Urinary bladder (tissue), 4 donors: ENCODE data around the gene TSHZ1. TPM values are rescaled to one million over a fixed set of nuclear protein-coding genes. Genes with fewer than 3 reads are reported as not detected.

Experiments used
- DNase-seq: peaks from one replicate; pipeline ENCODE4 v3.0.0-alpha.2; 2015; ENCODE audit errors: extremely low spot score
- H3K27ac ChIP-seq: one replicate; pipeline ENCODE4 v1.5.1; 2013; ENCODE audit warnings: low read depth, mild to moderate bottlenecking, moderate library complexity
- H3K36me3 ChIP-seq: one replicate; pipeline ENCODE4 v1.6.1; 2013; ENCODE audit warnings: mild to moderate bottlenecking, moderate library complexity; ENCODE audit not compliant: insufficient read depth
- H3K4me1 ChIP-seq: one replicate; pipeline ENCODE4 v1.6.1; 2013; ENCODE audit warnings: mild to moderate bottlenecking, moderate library complexity; ENCODE audit not compliant: insufficient read depth
- H3K4me3 ChIP-seq: one replicate; pipeline ENCODE4 v1.5.1; 2013; ENCODE audit warnings: low read depth, low read length
- WGBS: extraction: QIAGEN DNeasy Blood & Tissue Kit; methylation state at CpG from one replicate; pipeline ENCODE4 v1.1.7; 2013; 5-methylcytosine and 5-hydroxymethylcytosine counted together
- polyA plus RNA-seq: library from polyadenylated mRNA; stranded (reverse); fragments of 200-250 nt; gene quantifications from one replicate; pipeline ENCODE4 v1.2.3, GENCODE V29; 2013
- total RNA-seq: library from RNA; depleted of rRNA; stranded (reverse); fragments of >200 nt; gene quantifications from one replicate; pipeline ENCODE4 v1.2.3, GENCODE V29; 2014
- donor health status: healthy with polysubstance abuse.
- donor health status: healthy.

The TSHZ1 gene
- total and polyA plus RNA-seq, 2 donors = 10.3 to 22.5 TPM

- Histone ChIP-seq H3K4me3 (no peak overlapping the region), H3K4me1 (peaks cover 1% of the 10 kb centered on the region), H3K27ac (no peak overlapping the region), H3K36me3 (no peaks in the 10 kb centered on the region)
- 40% methylated on average over 11 of the region's 11 CpGs for WGBS
- no peak for DNase-seq
Measured at GRCh38 chr18:75227535-75228296, 17.1 kb downstream of the TSHZ1 start.

DNA sequence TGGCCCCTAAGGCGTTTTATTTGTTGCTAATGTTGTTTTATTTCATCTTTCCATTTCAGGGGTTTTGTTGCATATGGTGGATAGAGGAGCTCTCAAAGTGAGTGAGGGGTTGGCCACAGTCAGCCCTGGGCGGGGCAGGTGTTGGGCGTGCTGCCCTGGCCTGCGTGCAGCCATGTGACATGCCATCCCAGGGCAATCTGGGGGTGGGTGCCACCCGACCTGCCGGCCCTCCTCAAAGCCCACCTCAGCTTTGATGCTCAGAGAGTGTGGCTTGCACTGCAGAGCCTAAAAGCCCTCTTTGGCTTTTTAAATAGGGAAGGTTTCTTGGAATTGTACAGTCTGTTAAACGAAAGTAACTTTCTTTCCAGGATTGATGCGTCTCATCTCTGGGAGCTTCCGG lies 18.4 kb downstream of the TSHZ1 start:
- WGBS = 94% methylated on average over 9 of the region's 9 CpGs
- no peak overlapping the region for H3K27ac ChIP-seq
- H3K4me1 ChIP-seq = peaks cover 1% of the 10 kb centered on the region
- no peaks in the 10 kb centered on the region for H3K36me3 ChIP-seq
- no peak overlapping the region for H3K4me3 ChIP-seq
- DNase-seq = no peak

- WGBS = 98% methylated on average over 8 of the region's 8 CpGs
- H3K36me3 ChIP-seq = no peaks in the 10 kb centered on the region
- peaks cover 1% of the 10 kb centered on the region for H3K4me1 ChIP-seq
- no peak overlapping the region for H3K27ac ChIP-seq
- no peak for DNase-seq
- no peak overlapping the region for H3K4me3 ChIP-seq
Measured at GRCh38 chr18:75229437-75229836, 18.8 kb downstream of the TSHZ1 start.

- Histone ChIP-seq H3K4me3 (no peak overlapping the region), H3K36me3 (no peaks in the 10 kb centered on the region), H3K27ac (no peak overlapping the region), H3K4me1 (peaks cover 1% of the 10 kb centered on the region)
- WGBS = 88% methylated on average over 17 of the region's 17 CpGs
- no peak for DNase-seq
Measured at GRCh38 chr18:75230163-75231052, 19.8 kb downstream of the TSHZ1 start.

- H3K4me1 ChIP-seq = peaks cover 1% of the 10 kb centered on the region
- no peak overlapping the region for H3K4me3 ChIP-seq
- 93% methylated on average over 5 of the region's 5 CpGs for whole genome bisulfite sequencing
- no peaks in the 10 kb centered on the region for H3K36me3 ChIP-seq
- H3K27ac ChIP-seq = no peak overlapping the region
- DNase-seq = no peak
Measured at GRCh38 chr18:75231053-75231406, 20.4 kb downstream of the TSHZ1 start.

DNA sequence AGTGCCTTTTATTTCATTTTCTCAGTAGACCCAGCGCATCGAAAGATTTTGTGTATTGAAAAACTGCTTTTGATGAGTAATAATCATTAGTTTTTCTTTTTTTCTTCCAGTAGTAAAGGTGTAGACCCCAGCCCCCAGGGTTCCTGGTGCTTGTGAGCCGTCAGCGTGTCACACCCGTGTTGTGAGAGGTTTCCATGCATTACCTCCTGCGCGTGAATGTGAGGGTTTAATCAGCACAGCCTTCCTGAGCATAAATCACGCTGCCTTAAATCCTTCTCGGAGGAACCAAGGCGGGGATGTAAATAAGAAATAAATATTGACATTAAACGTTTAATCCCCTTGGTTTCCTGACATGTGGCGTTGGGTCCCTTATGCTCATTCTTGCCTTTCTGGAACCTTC lies 24.3 kb downstream of the TSHZ1 start:
- WGBS = 87% methylated on average over 12 of the region's 12 CpGs
- H3K4me3 ChIP-seq = no peak overlapping the region
- no peaks in the 10 kb centered on the region for H3K4me1 ChIP-seq
- DNase-seq = no peak
- H3K27ac ChIP-seq = no peak overlapping the region
- no peaks in the 10 kb centered on the region for H3K36me3 ChIP-seq

DNA sequence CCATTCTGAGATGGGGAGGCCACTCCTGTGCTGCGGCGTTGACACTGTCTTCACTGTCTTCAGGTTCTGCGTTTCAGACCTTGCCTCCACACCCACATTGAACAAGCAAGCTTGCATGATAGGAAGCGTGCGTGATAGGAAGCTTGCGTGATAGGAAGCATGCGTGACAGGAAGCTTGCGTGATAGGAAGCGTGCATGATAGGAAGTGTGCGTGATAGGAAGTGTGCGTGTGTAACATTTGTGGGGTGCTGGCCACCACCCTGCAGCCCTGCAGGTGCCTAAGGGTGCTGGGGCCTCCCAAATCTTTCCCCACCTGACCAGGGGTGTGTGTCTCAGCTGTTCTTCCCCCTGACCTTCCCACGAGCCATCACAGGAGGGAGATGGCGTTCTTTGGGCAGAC lies 25.3 kb downstream of the TSHZ1 start:
- Histone ChIP-seq H3K36me3 (no peaks in the 10 kb centered on the region), H3K27ac (no peak overlapping the region), H3K4me3 (no peak overlapping the region), H3K4me1 (no peaks in the 10 kb centered on the region)
- no peak for DNase-seq
- WGBS = 95% methylated on average over 13 of the region's 13 CpGs

GRCh38 chr18:75238100-75238499 lies 27.5 kb downstream of the TSHZ1 start:
- WGBS = 84% methylated on average over 13 of the region's 13 CpGs

GRCh38 chr18:75238786-75239185 lies 28.2 kb downstream of the TSHZ1 start:
- Histone ChIP-seq H3K36me3 (no peaks in the 10 kb centered on the region), H3K27ac (no peak overlapping the region), H3K4me3 (no peak overlapping the region), H3K4me1 (no peaks in the 10 kb centered on the region)
- no peak for DNase-seq
- WGBS = 87% methylated on average over 10 of the region's 10 CpGs

More at GRCh38 chr18:75238100-75238499, 27.5 kb downstream of the TSHZ1 start:
- H3K27ac ChIP-seq = no peak overlapping the region
- H3K4me1 ChIP-seq = no peaks in the 10 kb centered on the region
- DNase-seq = no peak
- H3K4me3 ChIP-seq = no peak overlapping the region
- H3K36me3 ChIP-seq = no peaks in the 10 kb centered on the region

- Histone ChIP-seq H3K4me1 (no peaks in the 10 kb centered on the region), H3K36me3 (no peaks in the 10 kb centered on the region), H3K27ac (no peak overlapping the region), H3K4me3 (no peak overlapping the region)
- 90% methylated on average over 10 of the region's 10 CpGs for WGBS
- DNase-seq = no peak
Measured at GRCh38 chr18:75240433-75240832, 29.8 kb downstream of the TSHZ1 start.

DNA sequence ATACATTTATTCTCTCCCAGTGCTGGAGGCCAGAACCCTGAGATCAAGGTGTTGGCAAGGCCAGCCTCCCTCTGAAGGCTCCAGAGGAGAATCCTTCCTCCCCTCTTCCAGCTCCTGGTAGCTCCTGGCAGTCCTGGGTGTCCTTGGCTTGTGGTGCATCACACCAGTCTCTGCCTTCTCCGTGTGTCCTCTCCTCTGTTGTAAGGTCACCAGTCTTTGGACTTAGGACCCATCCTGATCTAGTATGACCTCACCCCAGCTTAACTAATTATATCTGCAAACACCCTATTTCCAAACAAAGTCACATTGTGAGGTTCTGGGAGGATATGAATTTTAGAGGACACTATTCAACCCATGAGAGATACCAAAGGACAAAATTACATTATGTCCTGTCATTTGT lies 31.1 kb downstream of the TSHZ1 start:
- no peaks in the 10 kb centered on the region for H3K4me1 ChIP-seq
- no peak overlapping the region for H3K4me3 ChIP-seq
- DNase-seq = no peak
- H3K36me3 ChIP-seq = no peaks in the 10 kb centered on the region
- 100% methylated on average over 1 of the region's 1 CpG for WGBS
- no peak overlapping the region for H3K27ac ChIP-seq

- H3K4me3 ChIP-seq = no peak overlapping the region
- H3K4me1 ChIP-seq = peaks cover 3% of the 10 kb centered on the region
- H3K27ac ChIP-seq = no peak overlapping the region
- WGBS = 79% methylated on average over 19 of the region's 19 CpGs
- DNase-seq = no peak
- H3K36me3 ChIP-seq = no peaks in the 10 kb centered on the region
Measured at GRCh38 chr18:75244351-75245313, 34.0 kb downstream of the TSHZ1 start.
